Measurements from ENCODE around the gene GOPC.

DNA sequence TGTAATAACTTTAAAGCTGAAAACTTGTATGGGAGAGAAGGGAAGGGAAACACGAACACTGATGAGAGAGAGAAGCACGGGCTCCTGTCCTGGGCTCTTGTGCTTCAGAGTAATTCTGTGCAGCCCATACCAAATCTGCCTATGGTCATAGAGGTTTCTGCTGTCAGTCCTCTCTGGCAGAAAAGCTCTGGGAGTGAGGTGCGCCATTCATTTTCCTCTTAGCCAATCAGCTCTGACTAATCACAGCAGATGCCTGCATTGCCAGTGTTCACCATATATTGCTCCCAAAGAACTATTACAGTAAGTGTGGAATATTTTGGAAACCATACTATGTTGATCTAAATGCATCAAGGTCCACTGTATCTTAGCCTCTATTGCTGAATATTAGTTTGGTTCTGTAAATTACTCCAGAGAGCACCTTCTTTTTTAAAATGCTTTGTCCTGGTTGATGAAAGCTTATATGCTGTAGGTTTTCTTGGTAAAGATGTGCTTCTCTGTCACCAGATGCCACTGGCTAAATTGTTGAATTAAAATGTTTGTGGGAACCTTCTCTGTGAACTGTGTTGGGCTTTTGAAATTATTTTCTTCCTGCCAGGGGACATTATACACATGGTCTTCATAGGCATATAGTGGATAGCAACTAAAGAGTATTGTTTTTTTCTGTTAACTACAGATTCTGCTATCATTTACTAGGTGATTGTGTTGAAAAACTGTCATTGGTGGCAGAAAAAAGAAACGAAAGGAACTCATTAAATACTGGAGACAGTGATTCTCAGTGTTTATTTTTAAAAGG is 81.5 kb downstream of the GOPC start:
- TF ChIP-seq, protein P1, sequence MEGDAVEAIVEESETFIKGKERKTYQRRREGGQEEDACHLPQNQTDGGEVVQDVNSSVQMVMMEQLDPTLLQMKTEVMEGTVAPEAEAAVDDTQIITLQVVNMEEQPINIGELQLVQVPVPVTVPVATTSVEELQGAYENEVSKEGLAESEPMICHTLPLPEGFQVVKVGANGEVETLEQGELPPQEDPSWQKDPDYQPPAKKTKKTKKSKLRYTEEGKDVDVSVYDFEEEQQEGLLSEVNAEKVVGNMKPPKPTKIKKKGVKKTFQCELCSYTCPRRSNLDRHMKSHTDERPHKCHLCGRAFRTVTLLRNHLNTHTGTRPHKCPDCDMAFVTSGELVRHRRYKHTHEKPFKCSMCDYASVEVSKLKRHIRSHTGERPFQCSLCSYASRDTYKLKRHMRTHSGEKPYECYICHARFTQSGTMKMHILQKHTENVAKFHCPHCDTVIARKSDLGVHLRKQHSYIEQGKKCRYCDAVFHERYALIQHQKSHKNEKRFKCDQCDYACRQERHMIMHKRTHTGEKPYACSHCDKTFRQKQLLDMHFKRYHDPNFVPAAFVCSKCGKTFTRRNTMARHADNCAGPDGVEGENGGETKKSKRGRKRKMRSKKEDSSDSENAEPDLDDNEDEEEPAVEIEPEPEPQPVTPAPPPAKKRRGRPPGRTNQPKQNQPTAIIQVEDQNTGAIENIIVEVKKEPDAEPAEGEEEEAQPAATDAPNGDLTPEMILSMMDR (IDR thresholded peaks at IDR 0.05) = no peak
- no peak for TF ChIP-seq POLR2A (IDR thresholded peaks at IDR 0.05)
- no peak for TF ChIP-seq EP300 (IDR thresholded peaks at IDR 0.05)

Measured in gastroesophageal sphincter (tissue), 3 donors.